AG20443 (cell line): ENCODE data around the gene SLC9A2.

Experiments used
- DNase-seq: peaks from one replicate; pipeline ENCODE4 v3.0.0; 2012; ENCODE audit warnings: low spot score, mixed read lengths

Gene SLC9A2

GRCh38 chr2:102618452-102619413 is 620 bp upstream of the SLC9A2 start:
- DNase-seq: peak; percentile 21

- DNase-seq: no peak
Measured at GRCh38 chr2:102620332-102620731, 979 bp downstream of the SLC9A2 start.

- no peak for DNase-seq
Measured at GRCh38 chr2:102621630-102622029, 2.3 kb downstream of the SLC9A2 start.

GRCh38 chr2:102622646-102623045 is 3.3 kb downstream of the SLC9A2 start:
- no peak for DNase-seq

GRCh38 chr2:102630458-102630857 is 11.1 kb downstream of the SLC9A2 start:
- DNase-seq: no peak

DNA sequence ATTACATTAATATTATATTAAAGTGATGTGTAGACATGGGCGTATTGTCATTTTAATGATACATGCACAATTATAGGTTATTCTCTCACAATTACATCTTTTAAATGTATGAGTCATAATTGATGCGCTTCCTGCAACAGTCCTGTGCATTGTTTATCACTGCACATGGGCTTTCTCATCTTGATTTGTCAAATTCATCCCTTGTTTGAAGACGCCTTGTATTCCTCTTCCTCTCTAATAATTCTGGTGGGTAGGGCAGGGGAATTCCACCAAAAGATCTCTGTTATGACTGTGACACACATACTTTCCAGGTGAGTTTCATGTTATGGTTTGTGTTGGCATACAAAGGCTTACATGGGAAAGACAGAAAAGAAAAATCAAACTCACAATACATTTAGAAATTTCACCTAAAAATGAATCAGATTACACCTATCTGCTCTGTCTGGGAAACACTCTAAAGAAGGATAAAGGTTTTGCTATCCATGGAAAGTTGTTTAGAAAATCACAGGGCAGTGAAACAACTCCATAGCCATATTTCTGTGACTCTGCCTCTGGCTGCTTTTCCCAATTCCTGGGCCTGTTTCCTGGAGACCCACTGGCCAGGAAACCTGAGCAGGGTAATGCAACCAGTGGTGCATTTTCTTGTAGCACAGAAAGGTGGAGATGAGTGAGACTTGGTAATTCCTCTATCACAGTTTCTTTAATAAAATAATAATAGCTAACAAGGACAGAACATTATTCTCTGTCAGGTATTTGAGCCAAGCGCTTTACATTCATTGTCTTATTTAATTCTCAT is 13.2 kb downstream of the SLC9A2 start:
- no peak for DNase-seq

DNA sequence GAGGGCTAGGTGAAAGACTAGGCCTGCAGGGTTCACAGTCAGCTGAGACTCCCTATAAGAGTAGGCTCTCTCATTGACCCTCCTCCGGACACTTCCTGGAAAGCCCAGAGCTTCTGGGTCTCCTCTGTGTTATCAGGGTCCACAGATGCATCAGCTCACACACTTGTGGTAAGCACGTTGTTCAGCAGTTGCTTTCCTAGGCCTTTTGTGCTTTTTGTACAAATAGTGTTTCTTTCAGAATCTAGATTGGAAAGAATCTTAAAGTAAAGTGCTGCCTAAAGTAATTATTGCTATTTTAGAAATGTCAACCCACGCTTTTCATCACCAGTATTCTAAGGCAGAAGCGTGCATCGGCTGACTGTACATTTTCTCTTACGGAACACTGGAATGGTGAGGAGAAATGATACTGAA is 15.5 kb downstream of the SLC9A2 start:
- DNase-seq: no peak

DNA sequence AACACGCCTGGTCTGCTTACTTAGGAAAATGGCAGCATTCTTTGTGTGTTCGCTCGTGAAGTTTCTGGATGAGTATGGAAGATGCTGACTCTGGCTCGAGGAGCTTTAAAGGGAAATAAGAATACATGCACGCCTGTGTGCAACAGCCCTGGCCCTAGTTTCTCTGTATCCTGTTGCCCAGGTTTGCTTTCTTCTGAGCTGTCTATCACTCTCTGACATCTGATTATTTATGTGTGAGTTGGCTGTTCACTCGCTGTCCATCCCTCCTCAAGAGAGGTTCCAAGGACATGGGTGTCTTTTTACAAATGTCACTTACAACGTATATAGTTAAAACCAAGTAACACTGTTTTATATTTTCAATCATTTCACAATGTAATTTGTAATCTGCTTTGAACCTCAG is 16.0 kb downstream of the SLC9A2 start:
- DNase-seq: no peak

GRCh38 chr2:102636283-102636907 is 17.0 kb downstream of the SLC9A2 start:
- no peak for DNase-seq

DNA sequence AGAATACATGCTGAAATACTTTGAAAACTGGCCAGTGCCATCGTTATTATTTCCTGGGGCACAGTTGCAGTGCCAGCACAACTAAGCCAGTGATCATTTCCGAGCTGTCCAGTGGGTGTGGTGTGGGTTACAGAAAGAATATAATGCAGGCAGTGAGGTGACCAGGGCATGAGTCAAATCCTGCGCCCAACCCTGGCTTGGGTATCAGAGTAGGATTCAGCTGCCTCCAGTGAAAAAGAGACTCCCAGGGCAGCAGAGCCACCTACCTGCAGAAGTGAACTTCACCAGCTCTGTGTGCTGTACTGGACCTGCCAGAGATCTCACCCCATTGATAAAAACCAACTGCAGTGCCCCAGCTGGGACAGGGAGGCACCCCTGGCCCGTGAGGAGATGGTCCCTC is 18.0 kb downstream of the SLC9A2 start:
- no peak for DNase-seq

DNA sequence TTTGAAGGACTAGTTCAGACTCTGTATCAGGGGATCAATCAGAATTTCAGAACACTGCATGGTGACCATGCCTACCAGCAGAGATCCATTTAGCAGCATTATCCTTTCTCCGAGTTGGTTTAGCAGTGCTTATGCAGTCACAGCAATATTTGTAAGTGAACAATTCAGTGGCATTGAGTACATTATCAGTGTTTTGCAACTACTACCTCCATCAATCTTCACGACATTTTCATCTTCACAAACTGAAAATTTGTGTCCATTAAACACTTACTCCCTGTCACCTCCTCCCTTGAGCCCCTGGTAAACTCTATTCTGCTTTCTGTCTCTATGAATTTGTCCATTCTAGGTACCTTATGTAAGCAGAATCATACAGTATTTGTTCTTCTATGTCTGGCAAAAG is 20.1 kb downstream of the SLC9A2 start:
- DNase-seq: no peak

- no peak for DNase-seq
Measured at GRCh38 chr2:102652126-102652525, 32.8 kb downstream of the SLC9A2 start.

- DNase-seq: no peak
Measured at GRCh38 chr2:102657770-102658169, 38.4 kb downstream of the SLC9A2 start.

DNA sequence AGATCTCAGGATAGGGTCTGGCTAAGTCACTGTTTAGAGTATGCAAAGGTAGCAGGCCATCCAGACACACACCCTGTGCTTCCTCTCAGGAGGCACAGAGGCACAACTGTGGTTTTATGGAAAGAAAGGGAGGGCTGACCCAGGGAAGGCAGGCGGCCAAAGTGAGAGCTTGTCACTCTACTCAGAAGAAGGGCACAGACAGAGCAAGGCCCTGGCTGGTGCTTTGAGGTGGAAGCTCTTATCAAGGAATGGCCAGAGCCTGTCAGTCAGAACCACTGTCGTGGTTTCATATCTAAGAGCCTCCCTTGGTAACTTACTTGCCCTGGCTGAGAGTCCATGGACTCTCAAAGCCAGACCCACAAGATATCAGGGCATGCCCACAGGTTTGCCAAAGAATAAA is 40.7 kb downstream of the SLC9A2 start:
- DNase-seq: no peak

DNA sequence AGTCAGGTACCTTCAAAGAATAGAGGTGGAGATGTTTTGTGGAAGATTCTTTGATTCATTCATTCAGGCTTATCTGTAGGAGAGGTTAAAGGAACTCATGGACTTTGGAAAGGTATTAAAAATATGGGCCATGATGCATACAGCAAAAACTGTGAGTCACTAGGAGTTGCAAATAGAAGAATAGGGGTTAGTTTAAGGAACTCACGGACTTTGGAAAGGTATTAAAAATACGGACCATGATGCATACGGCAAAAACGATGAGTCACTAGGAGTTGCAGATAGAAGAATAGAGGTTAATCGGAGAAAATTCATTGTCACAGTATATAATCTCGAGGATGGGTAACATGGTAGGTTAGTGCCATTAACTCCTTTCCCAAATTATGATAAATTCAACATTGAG is 41.2 kb downstream of the SLC9A2 start:
- no peak for DNase-seq

- DNase-seq: no peak
Measured at GRCh38 chr2:102661846-102662245, 42.5 kb downstream of the SLC9A2 start.

DNA sequence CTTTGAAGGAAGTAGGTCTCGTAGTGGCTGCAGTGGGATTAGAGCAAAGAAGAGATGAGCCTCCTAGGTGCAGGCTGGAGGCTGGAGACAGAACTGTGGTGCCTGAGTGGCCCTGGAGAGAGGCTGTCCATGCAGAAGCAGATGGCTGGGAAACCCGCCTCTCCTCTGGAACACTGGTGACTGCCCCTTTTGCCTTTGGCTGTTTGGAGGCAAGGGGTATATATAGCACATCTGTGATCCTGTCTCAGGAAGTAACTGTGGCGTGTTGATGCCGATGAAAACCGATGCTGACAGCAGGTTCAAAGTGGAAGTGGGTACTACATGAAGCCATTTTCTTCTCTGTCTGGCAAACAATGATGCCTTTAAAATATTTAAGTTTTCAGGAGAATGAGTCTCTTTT is 43.5 kb downstream of the SLC9A2 start:
- DNase-seq: no peak

DNA sequence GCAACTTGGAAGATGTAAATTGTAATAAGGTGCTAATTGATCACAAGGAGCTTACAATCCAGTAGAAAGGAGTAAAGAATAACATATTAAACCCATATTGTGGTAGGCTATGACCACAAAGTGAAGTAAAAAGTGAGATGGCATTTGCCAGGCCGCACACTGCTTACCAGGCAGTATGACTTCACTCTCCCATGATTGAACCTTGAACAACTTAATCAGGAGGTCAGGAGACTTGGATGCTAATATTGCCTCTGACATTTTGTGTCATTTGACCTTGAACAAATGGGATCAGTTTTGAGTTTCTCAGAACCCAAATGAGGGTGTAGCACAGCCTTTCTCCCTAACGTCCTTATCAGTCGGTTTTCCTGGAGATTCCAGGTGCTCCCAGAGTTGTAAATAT is 44.0 kb downstream of the SLC9A2 start:
- DNase-seq: no peak

DNA sequence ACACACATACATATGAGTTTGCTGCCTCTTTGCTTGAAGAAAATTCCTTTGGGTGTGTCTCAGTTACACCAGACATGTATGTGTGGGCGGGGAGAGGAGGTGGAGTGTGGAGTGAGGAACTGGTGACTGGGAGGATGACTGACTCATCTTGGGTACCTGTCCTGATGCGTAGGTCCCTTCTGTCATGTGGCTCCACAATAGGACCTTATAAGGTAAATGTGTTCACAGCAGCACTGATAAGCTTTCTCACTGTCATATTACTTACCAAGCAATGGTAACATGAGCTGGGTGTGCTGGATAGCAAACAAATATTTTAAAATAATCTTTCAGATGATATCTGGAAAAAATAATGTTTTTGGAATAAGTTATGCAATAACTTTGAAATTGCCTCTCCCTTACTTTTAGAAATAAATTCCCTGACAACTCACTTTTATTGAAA is 45.1 kb downstream of the SLC9A2 start:
- DNase-seq: no peak

- no peak for DNase-seq
Measured at GRCh38 chr2:102667072-102667471, 47.7 kb downstream of the SLC9A2 start.

DNA sequence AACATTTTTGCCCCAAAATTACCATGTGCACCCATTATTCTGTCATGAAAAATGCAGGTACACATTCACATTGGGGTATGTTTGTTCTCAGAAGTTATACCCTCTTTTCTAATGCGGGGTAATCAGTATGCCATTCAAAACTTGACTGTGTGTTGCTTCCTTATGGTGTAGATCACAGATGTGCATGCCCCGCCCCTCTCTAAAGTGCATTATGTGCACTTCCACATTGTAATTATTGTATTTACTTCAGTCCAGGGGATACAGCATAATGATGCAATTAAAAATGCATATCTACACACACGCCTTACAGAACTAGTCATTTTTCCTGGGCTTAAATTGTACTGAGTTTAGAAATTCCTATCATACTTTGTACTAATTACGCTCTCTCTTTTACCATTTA is 48.8 kb downstream of the SLC9A2 start:
- no peak for DNase-seq

DNA sequence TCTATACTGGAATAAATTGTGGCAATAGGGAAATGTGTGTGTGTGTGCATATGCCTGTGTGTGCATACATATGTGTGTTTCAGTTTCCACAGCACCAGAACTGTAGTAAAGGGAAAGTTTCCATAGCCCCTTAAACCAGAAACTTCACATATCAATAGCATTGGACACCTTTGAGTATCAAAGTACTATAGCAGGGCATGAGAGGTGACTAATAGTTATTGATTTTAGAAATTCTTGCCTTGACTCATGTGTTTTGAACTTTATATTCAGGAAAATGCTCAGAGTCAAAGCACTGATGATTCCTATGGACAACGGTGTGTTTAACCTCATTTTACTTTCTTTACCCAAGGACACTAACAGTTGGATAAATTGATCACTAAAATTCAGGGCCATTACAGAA is 50.0 kb downstream of the SLC9A2 start:
- DNase-seq: no peak
